LNCaP clone FGC (cell line): ENCODE results near the gene TGDS.
A peak's percentile ranks its signal among the peaks of the same experiment; 100 is the strongest.

Source experiments
- DNase-seq: peaks from one replicate; pipeline ENCODE4 v3.0.0-alpha.2; 2011; ENCODE audit warnings: low read depth
- H3K4me3 ChIP-seq: 2 replicates; pipeline ENCODE4 v1.5.1; 2011; ENCODE audit warnings: mild to moderate bottlenecking, low read depth, low read length, control low read depth
- CTCF ChIP-seq: IDR thresholded peaks from 2 replicates; pipeline ENCODE4 v1.5.1; 2012; ENCODE audit warnings: mild to moderate bottlenecking; ENCODE audit not compliant: control insufficient read depth, insufficient read depth; ENCODE audit errors: extremely low read depth

TGDS gene

GRCh38 chr13:94610475-94610874 is 14.5 kb upstream of the TGDS start:
- no peak for TF ChIP-seq CTCF
- DNase-seq, result no peak
- no peak overlapping the region for H3K4me3 ChIP-seq

GRCh38 chr13:94609196-94609595 is 13.2 kb upstream of the TGDS start:
- H3K4me3 ChIP-seq, result no peak overlapping the region
- no peak for TF ChIP-seq CTCF
- no peak for DNase-seq

GRCh38 chr13:94608586-94608985 is 12.6 kb upstream of the TGDS start:
- no peak for DNase-seq
- no peak for TF ChIP-seq CTCF
- H3K4me3 ChIP-seq, result no peak overlapping the region

- DNase-seq, result no peak
- no peak overlapping the region for H3K4me3 ChIP-seq
- no peak for TF ChIP-seq CTCF
Observed at GRCh38 chr13:94607939-94608338, 12.0 kb upstream of the TGDS start.

GRCh38 chr13:94607056-94607455 is 11.1 kb upstream of the TGDS start:
- DNase-seq, result no peak
- no peak overlapping the region for H3K4me3 ChIP-seq
- TF ChIP-seq CTCF, result no peak

- TF ChIP-seq CTCF, result no peak
- no peak for DNase-seq
- H3K4me3 ChIP-seq, result peak overlapping the region; percentile 77
Observed at GRCh38 chr13:94602467-94602866, 6.5 kb upstream of the TGDS start.
